ENCODE results near the gene NUDT22. TPM values are rescaled to one million over a fixed set of nuclear protein-coding genes. Genes with fewer than 3 reads are reported as not detected.
A peak's percentile ranks its signal among the peaks of the same experiment; 100 is the strongest.

Gene NUDT22
- polyA plus RNA-seq, 1 donor (not counting 4 experiments of a cell fraction or from before 2014, with no cell fraction given) = 31.1 TPM

DNA sequence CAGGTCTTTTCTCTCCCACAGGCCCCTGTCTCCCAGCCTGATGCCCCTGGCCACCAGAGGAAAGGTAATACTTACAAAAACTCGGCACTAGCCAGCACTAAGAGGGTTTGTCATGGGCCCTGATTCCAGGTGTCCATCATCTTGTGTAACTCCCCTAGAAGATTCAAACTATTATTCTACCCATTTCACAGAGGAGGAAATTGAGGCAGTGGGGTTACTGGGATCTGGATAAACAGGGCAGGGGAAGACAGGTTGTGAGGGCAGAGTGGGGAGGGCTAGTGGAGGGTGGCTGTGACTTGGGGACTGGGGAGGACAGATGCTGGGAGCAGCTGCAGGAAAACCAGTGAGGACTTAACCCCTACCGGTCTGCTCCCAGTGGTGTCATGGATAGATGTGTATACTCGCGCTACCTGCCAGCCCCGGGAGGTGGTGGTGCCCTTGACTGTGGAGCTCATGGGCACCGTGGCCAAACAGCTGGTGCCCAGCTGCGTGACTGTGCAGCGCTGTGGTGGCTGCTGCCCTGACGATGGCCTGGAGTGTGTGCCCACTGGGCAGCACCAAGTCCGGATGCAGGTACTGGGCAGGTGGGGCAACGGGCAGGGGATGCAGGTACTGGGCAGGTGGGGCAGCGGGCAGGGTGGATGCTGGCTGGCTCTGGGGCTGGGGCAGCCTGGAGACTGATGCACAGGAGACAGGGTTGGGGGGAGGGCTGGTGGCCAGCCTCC lies 9.5 kb downstream of the NUDT22 start:
- Histone ChIP-seq H3K4me3 (ENCODE audit: control insufficient read depth in 2 of 3, extremely low read depth in 1 of 3, insufficient read depth in 2 of 3, low read depth in 1 of 3, low read length in 3 of 3) (peak overlapping the region; percentile 49 to 63 (median 57)), H3K36me3 (ENCODE audit: control insufficient read depth in 2 of 2, extremely low read depth in 1 of 2, insufficient read depth in 2 of 2, low read length in 2 of 2) (peaks cover 8 to 23% of the 10 kb centered on the region in 2 experiments), H3K27ac (ENCODE audit: control insufficient read depth, insufficient read depth, low read length) (no peak overlapping the region), H3K9me1 (ENCODE audit: control insufficient read depth, extremely low read depth, insufficient read depth, low read length) (peaks cover 2% of the 10 kb centered on the region), H3K79me2 (ENCODE audit: control insufficient read depth, insufficient read depth, low read length) (no peaks in the 10 kb centered on the region), H2AFZ (ENCODE audit: control insufficient read depth, low read length) (no peak overlapping the region), H3K27me3 (ENCODE audit: control insufficient read depth, extremely low read depth, insufficient read depth, low read length) (no peaks in the 10 kb centered on the region), H3K4me1 (ENCODE audit: control insufficient read depth, extremely low read depth, insufficient read depth, low read length) (peaks cover 53% of the 10 kb centered on the region), H3K9me3 (ENCODE audit: control insufficient read depth, low read depth, low read length) (no peaks in the 10 kb centered on the region), H3K9ac (ENCODE audit: control insufficient read depth, extremely low read depth, insufficient read depth, low read length) (no peak overlapping the region), H4K20me1 (ENCODE audit: control insufficient read depth, extremely low read depth, insufficient read depth, low read length) (no peaks in the 10 kb centered on the region), H3K4me2 (ENCODE audit: control insufficient read depth, extremely low read depth, insufficient read depth, low read depth, low read length) (peak overlapping the region; percentile 82)
- TF ChIP-seq EZH2 (IDR thresholded peaks at IDR 0.05; ENCODE audit: low read length) (no peak), CTCF (optimal IDR thresholded peaks at IDR 0.05 in 1 of 3, IDR thresholded peaks at IDR 0.05 in 1 of 3, conservative IDR thresholded peaks at IDR 0.05 in 1 of 3; ENCODE audit: extremely low read depth in 1 of 3, insufficient read depth in 2 of 3, low read length in 3 of 3) (no peak)
- FAIRE-seq (no peak), DNase-seq (ENCODE audit: low read depth, low spot score) (no peak)
- dilution Hi-C loops (cut with MboI; ENCODE audit: extremely low pct_ligation_motif_present, low sequenced_read_pairs) = no loop called here

GRCh38 chr11:64237484-64237951 lies 11.4 kb downstream of the NUDT22 start:
- DNase-seq (ENCODE audit: low read depth, low spot score) = no peak
- Histone ChIP-seq H3K4me2 (ENCODE audit: control insufficient read depth, extremely low read depth, insufficient read depth, low read depth, low read length) (peak overlapping the region; percentile 32), H3K9ac (ENCODE audit: control insufficient read depth, extremely low read depth, insufficient read depth, low read length) (no peak overlapping the region), H3K27me3 (ENCODE audit: control insufficient read depth, extremely low read depth, insufficient read depth, low read length) (no peaks in the 10 kb centered on the region), H3K79me2 (ENCODE audit: control insufficient read depth, insufficient read depth, low read length) (peaks cover 5% of the 10 kb centered on the region), H4K20me1 (ENCODE audit: control insufficient read depth, extremely low read depth, insufficient read depth, low read length) (no peaks in the 10 kb centered on the region), H3K9me1 (ENCODE audit: control insufficient read depth, extremely low read depth, insufficient read depth, low read length) (peaks cover 2% of the 10 kb centered on the region), H2AFZ (ENCODE audit: control insufficient read depth, low read length) (no peak overlapping the region), H3K36me3 (ENCODE audit: control insufficient read depth in 2 of 2, extremely low read depth in 1 of 2, insufficient read depth in 2 of 2, low read length in 2 of 2) (peaks cover 8 to 23% of the 10 kb centered on the region in 2 experiments), H3K27ac (ENCODE audit: control insufficient read depth, insufficient read depth, low read length) (no peak overlapping the region), H3K4me3 (ENCODE audit: control insufficient read depth in 2 of 3, extremely low read depth in 1 of 3, insufficient read depth in 2 of 3, low read depth in 1 of 3, low read length in 3 of 3) (no peak overlapping the region), H3K4me1 (ENCODE audit: control insufficient read depth, extremely low read depth, insufficient read depth, low read length) (peaks cover 43% of the 10 kb centered on the region), H3K9me3 (ENCODE audit: control insufficient read depth, low read depth, low read length) (no peaks in the 10 kb centered on the region)
- dilution Hi-C loops (cut with MboI; ENCODE audit: extremely low pct_ligation_motif_present, low sequenced_read_pairs) = no loop called here
- TF ChIP-seq CTCF (optimal IDR thresholded peaks at IDR 0.05 in 1 of 3, IDR thresholded peaks at IDR 0.05 in 1 of 3, conservative IDR thresholded peaks at IDR 0.05 in 1 of 3; ENCODE audit: extremely low read depth in 1 of 3, insufficient read depth in 2 of 3, low read length in 3 of 3) = no peak
- TF ChIP-seq EZH2 (IDR thresholded peaks at IDR 0.05; ENCODE audit: low read length) = no peak
- FAIRE-seq = no peak
